Retinal pigment epithelial cell (primary cell): ENCODE results near the gene NIPAL1.

Experiments used
- DNase-seq: peaks from one replicate; pipeline ENCODE4 v3.0.0-alpha.2; 2010; ENCODE audit warnings: low read depth
- H3K4me3 ChIP-seq: 2 replicates; pipeline ENCODE4 v1.5.1; 2011; ENCODE audit warnings: mild to moderate bottlenecking, low read length, control low read depth, moderate library complexity
- TF ChIP-seq, protein P1 (sequence below): conservative IDR thresholded peaks from 2 replicates; pipeline ENCODE4 v1.5.1; 2011; ENCODE audit warnings: low read depth, low read length, control low read depth, inconsistent platforms

Gene NIPAL1

DNA sequence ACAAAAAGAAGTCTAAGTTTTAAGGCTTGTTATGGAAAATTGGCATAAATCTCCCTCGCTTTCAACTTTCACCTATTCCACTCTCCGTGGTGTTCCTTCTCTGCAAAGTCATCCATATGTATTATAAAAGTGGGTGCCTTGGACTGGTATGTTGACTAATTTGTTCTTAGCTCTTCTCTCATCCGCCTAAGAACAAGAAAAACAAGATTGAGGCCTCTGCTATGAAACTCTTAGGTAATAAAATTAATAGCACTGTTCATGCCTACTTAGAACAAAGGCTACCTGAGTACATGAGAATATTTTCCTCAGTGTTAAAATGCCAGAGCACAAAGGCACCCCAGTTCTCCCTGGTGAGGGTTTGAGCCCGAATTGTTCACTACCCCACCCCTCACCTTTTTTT lies 1.4 kb upstream of the NIPAL1 start:
- no peak overlapping the region for H3K4me3 ChIP-seq
- TF ChIP-seq, protein P1, sequence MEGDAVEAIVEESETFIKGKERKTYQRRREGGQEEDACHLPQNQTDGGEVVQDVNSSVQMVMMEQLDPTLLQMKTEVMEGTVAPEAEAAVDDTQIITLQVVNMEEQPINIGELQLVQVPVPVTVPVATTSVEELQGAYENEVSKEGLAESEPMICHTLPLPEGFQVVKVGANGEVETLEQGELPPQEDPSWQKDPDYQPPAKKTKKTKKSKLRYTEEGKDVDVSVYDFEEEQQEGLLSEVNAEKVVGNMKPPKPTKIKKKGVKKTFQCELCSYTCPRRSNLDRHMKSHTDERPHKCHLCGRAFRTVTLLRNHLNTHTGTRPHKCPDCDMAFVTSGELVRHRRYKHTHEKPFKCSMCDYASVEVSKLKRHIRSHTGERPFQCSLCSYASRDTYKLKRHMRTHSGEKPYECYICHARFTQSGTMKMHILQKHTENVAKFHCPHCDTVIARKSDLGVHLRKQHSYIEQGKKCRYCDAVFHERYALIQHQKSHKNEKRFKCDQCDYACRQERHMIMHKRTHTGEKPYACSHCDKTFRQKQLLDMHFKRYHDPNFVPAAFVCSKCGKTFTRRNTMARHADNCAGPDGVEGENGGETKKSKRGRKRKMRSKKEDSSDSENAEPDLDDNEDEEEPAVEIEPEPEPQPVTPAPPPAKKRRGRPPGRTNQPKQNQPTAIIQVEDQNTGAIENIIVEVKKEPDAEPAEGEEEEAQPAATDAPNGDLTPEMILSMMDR = no peak
- DNase-seq = no peak

DNA sequence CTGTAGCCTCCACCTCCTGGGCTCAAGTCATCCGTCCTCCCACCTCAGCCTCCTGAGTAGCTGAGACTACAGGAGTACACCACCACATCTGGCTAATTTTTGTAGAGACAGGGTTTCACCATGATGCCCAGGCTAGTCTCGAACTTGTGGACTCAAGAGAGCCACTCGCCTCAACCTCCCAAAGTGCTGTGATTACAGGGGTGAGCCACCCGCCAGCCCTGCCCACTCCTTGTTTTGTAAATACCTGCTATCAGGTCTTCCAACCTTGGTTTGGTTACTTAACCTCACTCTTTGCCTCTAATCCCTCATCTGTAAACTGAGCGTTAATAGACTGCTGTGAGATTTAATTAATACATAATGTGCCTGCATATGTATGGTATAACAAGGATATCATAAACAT lies 894 bp upstream of the NIPAL1 start:
- no peak for DNase-seq
- TF ChIP-seq, protein P1 = no peak
- peak overlapping the region; percentile 93 for H3K4me3 ChIP-seq

DNA sequence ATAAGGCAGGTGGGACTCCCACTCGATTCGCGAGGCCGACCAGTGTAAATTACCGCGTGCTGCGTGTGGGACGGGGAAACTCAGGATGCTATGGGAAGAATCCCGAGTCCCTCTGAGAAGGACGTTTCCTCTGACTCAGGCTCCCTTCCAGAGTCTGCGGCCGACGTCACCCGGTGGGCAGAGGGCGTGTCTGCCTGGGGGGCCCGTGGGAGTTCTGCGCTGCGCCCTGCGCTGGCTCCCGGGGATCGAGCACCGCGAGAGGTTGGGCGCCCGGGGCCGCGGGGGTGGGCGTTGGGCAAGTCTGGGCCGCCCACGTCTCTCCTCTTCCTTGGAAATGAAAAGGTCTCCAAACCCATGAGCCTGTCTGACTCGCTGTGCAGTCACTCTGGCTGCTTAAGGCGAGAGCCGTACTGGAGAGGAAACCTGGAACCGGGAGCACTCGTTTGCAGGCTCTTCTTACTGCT lies 568 bp downstream of the NIPAL1 start:
- TF ChIP-seq, protein P1 = no peak
- no peak for DNase-seq
- H3K4me3 ChIP-seq = peak overlapping the region; percentile 93

DNA sequence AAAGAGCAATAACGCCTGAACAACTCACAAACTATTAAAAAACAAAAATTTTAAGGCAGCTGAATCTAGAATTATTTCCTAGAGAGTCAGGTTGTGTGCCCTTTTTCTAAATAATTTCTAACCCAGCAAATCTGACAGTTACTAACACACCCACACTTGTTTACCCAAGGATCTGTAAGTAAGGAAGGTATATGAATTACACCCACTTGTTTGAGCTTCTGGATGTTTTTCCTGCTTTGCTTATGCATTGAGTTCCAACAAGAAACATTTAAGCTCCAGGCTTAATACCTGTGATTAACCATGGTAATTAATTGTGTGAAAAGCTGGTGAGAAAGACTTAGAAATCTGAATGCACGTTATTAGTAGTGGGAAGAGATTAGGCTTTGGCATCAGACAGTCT lies 1.5 kb downstream of the NIPAL1 start:
- TF ChIP-seq, protein P1 = no peak
- H3K4me3 ChIP-seq = no peak overlapping the region
- DNase-seq = no peak

DNA sequence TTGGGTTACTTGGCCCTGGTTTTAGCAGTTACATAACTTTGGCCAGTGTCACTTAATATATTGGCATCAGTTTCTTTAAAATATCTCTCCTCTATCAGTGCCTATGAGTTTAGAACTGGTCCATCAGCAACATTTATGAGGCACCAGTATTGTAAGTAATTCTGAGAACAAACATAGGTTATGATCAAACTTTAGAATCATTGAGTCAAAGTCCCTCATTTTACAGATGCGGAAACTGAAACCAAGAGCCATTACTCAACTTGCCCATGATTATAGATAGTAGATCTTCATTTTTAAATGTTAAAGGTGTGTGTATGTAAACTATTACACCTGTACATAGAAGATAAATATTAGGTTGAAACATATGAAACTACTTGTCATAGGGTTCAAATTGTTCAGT lies 4.5 kb downstream of the NIPAL1 start:
- TF ChIP-seq, protein P1 = no peak
- no peak for DNase-seq
- no peak overlapping the region for H3K4me3 ChIP-seq

DNA sequence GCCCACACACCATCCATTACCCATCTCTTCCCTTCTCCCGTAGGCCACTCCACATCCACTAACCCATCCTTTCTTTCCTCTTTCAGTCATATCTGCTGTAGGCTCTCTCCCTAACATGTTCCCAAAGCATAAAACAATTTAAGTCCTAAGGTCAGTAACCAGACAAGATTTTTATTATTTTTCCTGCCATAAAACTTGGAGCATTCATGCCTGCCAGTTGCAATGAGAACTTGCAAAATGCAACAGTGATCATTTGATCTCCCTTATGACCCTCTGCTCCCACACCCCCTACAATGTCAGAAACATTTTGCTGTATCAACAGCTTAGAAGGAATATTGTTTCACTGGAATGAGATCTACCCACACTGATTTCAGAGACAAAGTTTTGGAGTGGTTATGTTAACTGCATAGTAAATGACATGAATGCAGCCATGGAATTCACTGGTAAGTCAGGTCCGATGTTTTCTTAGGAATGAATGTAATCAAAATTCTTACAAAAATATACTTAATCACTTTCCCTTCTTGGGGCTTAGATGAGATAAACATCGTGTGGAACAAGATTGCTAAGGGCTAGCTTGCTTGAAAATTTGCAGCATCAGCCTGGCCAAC lies 5.7 kb downstream of the NIPAL1 start:
- DNase-seq = no peak
- no peak overlapping the region for H3K4me3 ChIP-seq
- TF ChIP-seq, protein P1 = no peak

DNA sequence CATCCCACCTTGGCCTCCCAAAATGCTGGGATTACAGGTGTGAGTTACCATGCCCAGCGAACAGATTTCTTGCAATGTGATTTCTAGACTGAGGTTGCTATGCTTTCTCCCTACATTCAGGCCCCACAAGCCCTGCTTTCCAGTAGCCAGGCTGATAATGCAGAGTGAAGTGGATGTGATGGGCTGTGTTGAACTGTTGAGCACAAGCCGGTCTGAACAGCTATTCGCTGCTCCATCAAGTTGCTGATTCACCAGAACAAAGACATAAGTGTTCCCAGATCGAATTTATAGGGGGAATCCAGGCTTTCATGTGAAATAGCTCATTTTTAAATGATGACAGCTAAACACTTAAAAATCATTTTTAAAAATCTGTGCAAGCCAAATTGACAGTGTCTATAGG lies 8.0 kb downstream of the NIPAL1 start:
- TF ChIP-seq, protein P1 = no peak
- H3K4me3 ChIP-seq = no peak overlapping the region
- no peak for DNase-seq
